ENCODE measurements around the gene UBR2.

The UBR2 gene

GRCh38 chr6:42563697-42564505 lies at the start of gene UBR2:
TSS of gene UBR2 (plus strand) at chr6:42564029. CDS start at chr6:42564320, 291 bp downstream.
- Mint-ChIP-seq H3K27ac (peak within 1 kb of the TSS; percentile 96), H3K9me3 (no peaks in the 10 kb centered on the region), H3K4me1 (peaks cover 36% of the 10 kb centered on the region), H3K4me3 (peak within 1 kb of the TSS; percentile 99), H3K36me3 (peaks cover 38% of the 10 kb centered on the region)
- DNase-seq (ENCODE audit: low spot score in 2 of 2) (peak; percentile 72 to 94), ATAC-seq (peak; percentile 99)

GRCh38 chr6:42514745-42515144 lies 49.1 kb upstream of the UBR2 start:
- no peak overlapping the region for H3K4me3 Mint-ChIP-seq

GRCh38 chr6:42519779-42520178 lies 44.0 kb upstream of the UBR2 start:
- Mint-ChIP-seq H3K9me3 (peaks cover 6% of the 10 kb centered on the region), H3K27ac (no peak overlapping the region), H3K4me1 (peaks cover 17% of the 10 kb centered on the region), H3K4me3 (no peak overlapping the region), H3K36me3 (no peaks in the 10 kb centered on the region)
- DNase-seq (ENCODE audit: low spot score in 2 of 2), result no peak
- no peak for ATAC-seq

More at GRCh38 chr6:42514745-42515144, 49.1 kb upstream of the UBR2 start:
- DNase-seq (ENCODE audit: low spot score in 2 of 2) (no peak), ATAC-seq (no peak)
- no peaks in the 10 kb centered on the region for H3K36me3 Mint-ChIP-seq
- H3K9me3 Mint-ChIP-seq, result peaks cover under 1% of the 10 kb centered on the region
- no peak overlapping the region for H3K27ac Mint-ChIP-seq
- H3K4me1 Mint-ChIP-seq, result no peaks in the 10 kb centered on the region

- Mint-ChIP-seq H3K4me1 (peaks cover 17% of the 10 kb centered on the region), H3K36me3 (no peaks in the 10 kb centered on the region), H3K27ac (peak overlapping the region; percentile 64), H3K9me3 (peaks cover 6% of the 10 kb centered on the region), H3K4me3 (peak overlapping the region; percentile 27)
- DNase-seq (ENCODE audit: low spot score in 2 of 2), result peak in 1 of 2 donors; percentile 62
- peak; percentile 99 for ATAC-seq
These were observed 42.8 kb upstream of the UBR2 start for GRCh38 chr6:42520786-42521607.

GRCh38 chr6:42522036-42522435 lies 41.8 kb upstream of the UBR2 start:
- ATAC-seq (no peak), DNase-seq (ENCODE audit: low spot score in 2 of 2) (no peak)
- Mint-ChIP-seq H3K27ac (no peak overlapping the region), H3K4me3 (no peak overlapping the region), H3K9me3 (peaks cover 6% of the 10 kb centered on the region), H3K4me1 (peaks cover 17% of the 10 kb centered on the region), H3K36me3 (no peaks in the 10 kb centered on the region)

GRCh38 chr6:42522942-42523814 lies 40.7 kb upstream of the UBR2 start:
- H3K4me3 Mint-ChIP-seq, result no peak overlapping the region
- H3K36me3 Mint-ChIP-seq, result no peaks in the 10 kb centered on the region
- DNase-seq (ENCODE audit: low spot score in 2 of 2) (peak in 1 of 2 donors; percentile 35), ATAC-seq (no peak)
- H3K27ac Mint-ChIP-seq, result no peak overlapping the region
- peaks cover 17% of the 10 kb centered on the region for H3K4me1 Mint-ChIP-seq
- peaks cover 6% of the 10 kb centered on the region for H3K9me3 Mint-ChIP-seq

GRCh38 chr6:42525206-42525605 lies 38.6 kb upstream of the UBR2 start:
- H3K36me3 Mint-ChIP-seq, result no peaks in the 10 kb centered on the region
- H3K9me3 Mint-ChIP-seq, result peaks cover 1% of the 10 kb centered on the region
- no peak overlapping the region for H3K4me3 Mint-ChIP-seq
- no peak overlapping the region for H3K27ac Mint-ChIP-seq
- peaks cover 14% of the 10 kb centered on the region for H3K4me1 Mint-ChIP-seq
- ATAC-seq (no peak), DNase-seq (ENCODE audit: low spot score in 2 of 2) (no peak)

- no peaks in the 10 kb centered on the region for H3K9me3 Mint-ChIP-seq
- no peaks in the 10 kb centered on the region for H3K36me3 Mint-ChIP-seq
- DNase-seq (ENCODE audit: low spot score in 2 of 2), result no peak
- no peak for ATAC-seq
- no peak overlapping the region for H3K27ac Mint-ChIP-seq
- H3K4me3 Mint-ChIP-seq, result no peak overlapping the region
- peaks cover 2% of the 10 kb centered on the region for H3K4me1 Mint-ChIP-seq
These were observed 37.2 kb upstream of the UBR2 start for GRCh38 chr6:42526616-42527015.

- H3K4me3 Mint-ChIP-seq, result no peak overlapping the region
These were observed 36.6 kb upstream of the UBR2 start for GRCh38 chr6:42527204-42527603.

GRCh38 chr6:42530296-42530695 lies 33.5 kb upstream of the UBR2 start:
- DNase-seq (ENCODE audit: low spot score in 2 of 2), result peak in 1 of 2 donors; percentile 33
- Mint-ChIP-seq H3K36me3 (no peaks in the 10 kb centered on the region), H3K9me3 (no peaks in the 10 kb centered on the region), H3K4me3 (no peak overlapping the region), H3K27ac (no peak overlapping the region), H3K4me1 (no peaks in the 10 kb centered on the region)
- ATAC-seq, result no peak

More at GRCh38 chr6:42527204-42527603, 36.6 kb upstream of the UBR2 start:
- Mint-ChIP-seq H3K4me1 (no peaks in the 10 kb centered on the region), H3K9me3 (no peaks in the 10 kb centered on the region), H3K36me3 (no peaks in the 10 kb centered on the region), H3K27ac (no peak overlapping the region)
- ATAC-seq, result no peak
- DNase-seq (ENCODE audit: low spot score in 2 of 2), result no peak

- Mint-ChIP-seq H3K27ac (no peak overlapping the region), H3K9me3 (no peaks in the 10 kb centered on the region), H3K36me3 (no peaks in the 10 kb centered on the region), H3K4me3 (no peak overlapping the region), H3K4me1 (no peaks in the 10 kb centered on the region)
- no peak for ATAC-seq
- no peak for DNase-seq (ENCODE audit: low spot score in 2 of 2)
These were observed 33.1 kb upstream of the UBR2 start for GRCh38 chr6:42530751-42531150.

- Mint-ChIP-seq H3K9me3 (no peaks in the 10 kb centered on the region), H3K4me1 (no peaks in the 10 kb centered on the region), H3K36me3 (no peaks in the 10 kb centered on the region), H3K4me3 (no peak overlapping the region), H3K27ac (no peak overlapping the region)
- ATAC-seq, result peak; percentile 70
- DNase-seq (ENCODE audit: low spot score in 2 of 2), result peak in 1 of 2 donors; percentile 44
These were observed 31.7 kb upstream of the UBR2 start for GRCh38 chr6:42532038-42532669.

- DNase-seq (ENCODE audit: low spot score in 2 of 2) (no peak), ATAC-seq (no peak)
- no peaks in the 10 kb centered on the region for H3K4me1 Mint-ChIP-seq
- no peak overlapping the region for H3K4me3 Mint-ChIP-seq
- H3K36me3 Mint-ChIP-seq, result no peaks in the 10 kb centered on the region
- H3K9me3 Mint-ChIP-seq, result no peaks in the 10 kb centered on the region
- no peak overlapping the region for H3K27ac Mint-ChIP-seq
These were observed 30.0 kb upstream of the UBR2 start for GRCh38 chr6:42533794-42534193.

GRCh38 chr6:42537536-42537935 lies 26.3 kb upstream of the UBR2 start:
- no peaks in the 10 kb centered on the region for H3K9me3 Mint-ChIP-seq
- no peaks in the 10 kb centered on the region for H3K36me3 Mint-ChIP-seq
- ATAC-seq, result no peak
- H3K4me3 Mint-ChIP-seq, result no peak overlapping the region
- no peak for DNase-seq (ENCODE audit: low spot score in 2 of 2)
- H3K27ac Mint-ChIP-seq, result no peak overlapping the region
- no peaks in the 10 kb centered on the region for H3K4me1 Mint-ChIP-seq
